HUDEP-2 (cell line): ENCODE measurements around the gene CHD1.

Source experiments
- DNase-seq, 76 experiments: peaks; one replicate each; lab custom pipeline; 2025; ENCODE audit not compliant: unreplicated experiment in 76 of 76; lab: John Stamatoyannopoulos, UW

The CHD1 gene

GRCh38 chr5:98905857-98906688, 22.7 kb downstream of the CHD1 start:
- DNase-seq = peak in 29 of 76 experiments; percentile 1 to 47 (median 19)

GRCh38 chr5:98904780-98905179, 24.0 kb downstream of the CHD1 start:
- DNase-seq = no peak

DNA sequence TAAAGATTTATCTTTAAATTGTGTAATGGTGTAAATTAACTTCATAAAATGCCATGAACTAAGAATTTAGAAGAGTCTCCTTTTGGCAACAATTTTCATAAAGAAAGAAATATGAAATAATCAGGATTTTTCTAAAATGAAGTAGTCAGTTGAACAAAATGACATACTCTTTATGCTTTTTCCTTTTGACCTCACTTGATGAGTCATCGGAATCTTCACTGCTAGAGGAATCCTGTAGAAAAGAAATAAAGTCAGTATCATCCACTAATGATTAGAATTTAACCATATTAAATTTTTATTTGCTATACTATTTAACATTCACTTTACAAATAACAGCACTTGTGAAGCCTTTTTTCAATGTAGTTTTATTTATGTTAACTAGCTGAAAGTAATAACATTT, 26.1 kb downstream of the CHD1 start:
- no peak for DNase-seq

- DNase-seq = no peak
Observed at GRCh38 chr5:98899456-98899855, 29.4 kb downstream of the CHD1 start.

DNA sequence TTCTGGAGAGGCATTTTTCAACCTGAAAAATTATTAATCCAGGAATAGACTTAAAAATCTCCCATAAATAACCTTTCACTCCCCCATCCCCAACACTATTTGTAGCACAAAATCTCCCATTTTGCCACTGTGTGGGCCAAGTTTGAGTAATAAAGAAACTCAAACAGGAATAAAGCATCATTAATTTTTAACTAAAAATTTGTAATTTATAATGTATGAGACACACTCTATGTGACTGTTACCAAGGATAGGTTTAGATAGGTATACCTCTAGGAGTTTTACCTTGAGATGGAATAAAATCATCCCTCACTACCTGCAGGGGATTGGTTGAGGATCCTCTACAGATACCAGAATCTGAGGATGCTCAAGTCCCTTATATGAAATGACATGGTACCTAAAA, 30.1 kb downstream of the CHD1 start:
- no peak for DNase-seq

- no peak for DNase-seq
Observed at GRCh38 chr5:98891591-98891990, 37.2 kb downstream of the CHD1 start.

DNA sequence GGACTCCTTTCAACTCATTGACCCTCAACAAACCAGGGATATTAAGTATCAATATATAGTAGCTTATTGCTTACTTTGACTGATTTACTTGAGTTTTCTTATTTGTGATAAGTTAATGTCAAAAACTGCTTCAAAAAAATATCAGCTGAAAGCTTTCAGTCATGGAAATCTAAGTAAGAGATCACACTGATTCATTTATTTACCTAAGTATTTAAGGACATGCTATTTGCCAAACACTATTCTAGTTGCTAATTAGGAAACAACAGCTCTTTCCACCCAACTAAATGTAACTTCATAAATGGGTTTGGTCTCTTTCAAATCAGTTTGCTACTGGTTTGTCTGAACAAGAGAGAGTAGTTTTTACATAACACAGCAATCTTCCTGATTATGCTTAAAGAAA, 48.2 kb downstream of the CHD1 start:
- no peak for DNase-seq

DNA sequence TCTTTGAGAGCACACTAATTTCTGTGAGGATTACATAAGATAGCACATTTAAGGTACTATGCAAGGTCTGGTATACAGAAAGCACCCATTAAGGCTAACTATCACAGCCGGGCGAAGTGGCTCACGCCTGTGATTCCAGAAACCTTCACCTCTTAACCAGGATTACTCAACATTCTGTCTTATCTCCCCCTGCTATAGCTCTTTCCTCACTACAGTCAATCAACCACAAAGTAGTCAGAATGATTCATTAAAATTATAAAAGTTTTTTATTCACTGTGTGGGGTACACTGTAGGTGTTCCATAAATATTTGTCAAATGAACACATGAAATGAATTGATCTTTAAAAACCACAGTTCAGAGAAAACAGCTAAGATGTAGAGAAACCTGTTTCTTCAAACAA, 48.7 kb downstream of the CHD1 start:
- no peak for DNase-seq

DNA sequence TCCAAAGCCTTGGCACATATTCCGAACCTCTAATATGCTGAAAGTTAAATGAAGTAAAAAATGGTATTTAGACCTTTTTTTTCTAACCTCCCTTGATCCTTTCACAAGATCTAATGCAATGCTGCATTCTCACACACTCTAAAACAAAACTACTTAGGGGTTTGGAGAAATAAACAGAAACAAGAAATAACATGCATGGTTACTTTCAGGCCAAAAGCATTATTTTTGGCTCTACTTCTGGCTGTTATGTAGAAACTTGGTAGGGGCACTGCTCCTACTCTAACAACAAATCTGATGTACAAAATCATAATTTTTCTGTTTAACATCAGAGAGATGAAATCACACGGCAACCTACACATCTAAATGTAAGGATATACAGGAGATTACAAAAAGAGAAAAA, 51.2 kb downstream of the CHD1 start:
- no peak for DNase-seq

- no peak for DNase-seq
Observed at GRCh38 chr5:98872674-98873073, 56.1 kb downstream of the CHD1 start.

GRCh38 chr5:98865690-98866089, 63.1 kb downstream of the CHD1 start:
- no peak for DNase-seq

DNA sequence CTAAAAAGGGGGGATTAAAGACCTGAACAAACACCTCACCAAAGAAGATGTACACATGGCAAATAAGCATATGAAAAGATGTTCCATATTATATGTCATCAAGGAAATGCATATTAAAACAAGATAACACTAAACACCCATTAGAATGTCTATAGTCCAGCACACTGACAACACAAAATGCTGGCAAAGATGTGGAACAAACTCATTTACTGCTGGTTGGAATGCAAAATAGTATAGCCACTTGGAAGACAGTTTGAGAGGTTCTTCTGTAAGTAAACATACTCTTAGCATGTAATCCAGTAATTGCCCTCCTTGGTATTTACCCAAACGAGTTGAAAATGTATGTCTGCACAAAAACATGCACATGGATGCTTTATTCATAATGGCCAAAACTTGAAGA, 81.8 kb downstream of the CHD1 start:
- DNase-seq = no peak

DNA sequence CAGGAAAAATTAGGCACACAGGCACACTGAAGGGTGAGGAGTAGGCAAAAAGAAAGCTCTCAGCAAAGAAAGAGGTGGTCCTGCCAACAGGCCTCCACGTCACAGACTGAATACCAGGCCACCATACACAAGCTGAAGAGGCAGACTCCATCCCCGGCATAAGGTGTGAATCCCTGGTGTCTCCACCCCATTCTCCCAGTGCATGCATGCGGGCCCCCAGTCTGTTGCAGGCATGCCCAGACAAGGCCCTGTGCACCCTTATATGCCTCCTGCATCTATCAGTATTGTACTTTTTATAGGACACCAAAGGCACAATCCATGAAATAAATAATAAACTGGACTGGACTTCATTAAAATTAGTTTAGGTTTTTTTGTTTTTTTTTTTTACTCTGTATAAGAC, 82.3 kb downstream of the CHD1 start:
- no peak for DNase-seq

DNA sequence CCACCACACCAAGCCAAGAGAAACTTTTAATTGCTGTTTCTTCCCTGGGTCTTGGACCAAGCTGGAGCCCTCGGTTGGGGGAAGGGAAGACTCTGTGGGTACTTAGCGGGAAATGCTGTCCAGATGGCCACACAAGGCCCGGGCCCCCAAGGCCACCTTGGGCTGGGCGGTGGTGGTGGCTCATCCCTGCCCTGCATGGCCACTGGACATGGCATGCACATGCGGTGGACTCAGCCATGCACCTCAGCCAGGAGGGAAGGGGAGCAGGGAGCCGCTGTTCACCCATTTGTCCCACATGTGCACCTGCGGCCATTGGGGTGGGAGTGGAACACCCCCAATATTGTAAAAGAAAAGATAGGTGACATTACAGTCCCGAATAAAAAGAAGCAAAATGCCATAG, 82.9 kb downstream of the CHD1 start:
- no peak for DNase-seq

DNA sequence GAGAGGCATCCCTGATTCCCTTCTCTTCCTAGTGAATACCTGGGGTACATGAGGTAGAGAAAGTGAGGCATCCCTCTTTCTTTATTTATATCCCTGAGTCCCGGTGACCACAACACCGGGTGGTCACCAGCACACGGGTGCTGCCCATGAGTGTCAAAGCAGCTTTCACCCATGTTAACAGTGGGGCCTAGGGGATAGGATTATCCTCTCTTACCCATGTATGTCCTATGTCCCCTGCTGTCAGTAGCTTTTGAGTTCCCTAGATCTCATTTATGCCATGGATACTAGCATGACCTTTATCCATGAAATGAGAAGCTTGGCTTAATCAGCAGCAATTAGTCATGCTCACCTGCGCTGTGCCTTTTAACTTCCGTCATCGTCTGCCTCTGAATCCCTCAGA, 83.9 kb downstream of the CHD1 start:
- no peak for DNase-seq

DNA sequence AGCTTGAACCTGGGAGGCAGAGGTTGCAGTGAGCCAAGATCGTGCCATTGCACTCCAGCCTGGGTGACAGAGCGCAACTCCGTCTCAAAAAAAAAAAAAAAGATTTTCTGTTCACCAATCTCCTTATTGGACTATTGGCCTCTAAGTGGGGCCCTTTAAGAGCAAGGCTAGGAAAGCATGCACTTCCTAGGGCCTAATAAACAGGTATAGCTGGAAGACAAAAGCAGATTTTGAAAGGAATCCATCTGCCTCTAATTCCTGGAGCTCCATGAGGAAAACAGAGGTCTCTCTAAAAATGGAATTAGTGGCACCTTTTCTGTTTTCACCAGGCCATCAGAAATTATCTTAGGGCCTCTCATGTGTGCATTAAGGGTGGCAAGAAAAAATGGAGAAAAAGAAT, 85.3 kb downstream of the CHD1 start:
- DNase-seq = no peak

GRCh38 chr5:98840946-98841345, 87.9 kb downstream of the CHD1 start:
- no peak for DNase-seq

- peak in 18 of 76 experiments; percentile 0 to 25 (median 6) for DNase-seq
Observed at GRCh38 chr5:98839469-98840383, 89.1 kb downstream of the CHD1 start.

- no peak for DNase-seq
Observed at GRCh38 chr5:98836175-98836574, 92.6 kb downstream of the CHD1 start.

DNA sequence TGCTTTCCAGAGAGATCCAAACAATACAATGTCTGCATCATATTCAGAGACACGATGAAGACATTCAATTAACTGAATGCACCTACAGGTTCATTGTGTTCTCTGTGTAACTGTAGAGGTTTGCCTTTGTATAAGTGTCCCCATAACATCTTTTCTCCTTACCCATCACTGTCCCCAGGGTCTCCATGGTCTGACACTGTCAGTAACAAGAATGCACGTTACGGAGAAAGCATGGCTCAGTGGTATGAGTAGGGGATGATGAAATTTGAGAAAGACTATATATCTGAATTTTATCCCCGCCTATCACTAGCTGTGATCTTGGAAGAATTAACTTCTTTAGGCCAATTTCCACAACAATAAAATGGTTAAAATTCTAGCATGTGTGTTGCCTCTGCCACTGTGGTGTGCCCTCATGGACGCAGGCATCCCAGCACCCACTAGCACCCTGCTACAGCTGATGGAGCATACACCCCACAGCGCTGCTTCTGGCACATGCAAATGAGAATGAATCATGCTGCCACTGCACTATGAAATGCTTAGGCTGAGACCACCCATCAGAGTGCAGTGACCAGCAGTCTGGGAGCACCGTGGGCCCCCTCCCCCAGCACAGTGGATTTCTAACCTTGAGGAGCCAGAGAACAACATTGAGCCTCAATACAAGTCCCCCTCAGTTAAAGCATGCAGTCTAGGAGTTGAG, 101.1 kb downstream of the CHD1 start:
- DNase-seq = no peak

DNA sequence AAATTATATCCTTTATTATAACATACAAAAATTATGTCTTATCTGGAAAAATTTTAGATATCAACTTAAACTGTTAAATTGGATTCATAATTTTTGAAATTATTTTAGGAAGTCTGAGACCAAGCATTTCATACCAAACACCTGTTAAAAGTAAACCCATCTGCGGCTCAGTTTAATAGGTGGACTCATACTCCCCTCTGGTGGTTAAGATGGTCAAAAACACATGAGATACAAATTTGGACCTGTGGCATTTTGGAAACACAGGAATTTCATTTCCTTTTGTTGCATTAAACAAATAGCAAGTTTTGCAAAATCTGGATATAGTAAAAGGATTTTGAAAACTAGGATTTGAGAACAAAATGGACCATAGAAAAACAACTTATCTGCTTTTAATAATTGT, 101.6 kb downstream of the CHD1 start:
- peak in 13 of 76 experiments; percentile 0 to 27 (median 11) for DNase-seq
